Gastroesophageal sphincter (tissue), 4 donors: Measurements from ENCODE around the gene RB1. TPM values are rescaled to one million over a fixed set of nuclear protein-coding genes. Genes with fewer than 3 reads are reported as not detected.

Experiments
- ATAC-seq: fragments of 150-250 bp; one replicate; pipeline ENCODE4 v1.9.1; 2016; ENCODE audit warnings: mild to moderate bottlenecking, moderate library complexity
- H3K27ac ChIP-seq, 4 donors: fragments of 200-600 bp; sonication (generic) in 3 of 4; 1 replicate in 3 of 4; 2 replicates in 1 of 4; pipeline ENCODE4 v1.5.1; 2016 to 2019
- H3K27me3 ChIP-seq: fragments of 200-600 bp; sonication (generic); one replicate; pipeline ENCODE4 v1.5.1; 2019
- H3K36me3 ChIP-seq, 2 donors: fragments of 200-600 bp; sonication (generic); one replicate each; pipeline ENCODE4 v1.5.1; 2019; ENCODE audit warnings: control low read depth in 1 of 2
- H3K4me1 ChIP-seq, 3 donors: fragments of 200-600 bp; sonication (generic); 1 replicate in 2 of 3; 2 replicates in 1 of 3; pipeline ENCODE4 v1.5.1; 2016 to 2019; ENCODE audit warnings: control low read depth in 2 of 3
- H3K4me3 ChIP-seq, 2 donors: fragments of 200-600 bp; sonication (generic); one replicate each; pipeline ENCODE4 v1.5.1; 2019; ENCODE audit warnings: mild to moderate bottlenecking in 1 of 2, moderate library complexity in 1 of 2
- H3K9me3 ChIP-seq, 3 donors: fragments of 200-600 bp; sonication (generic); one replicate each; pipeline ENCODE4 v1.5.1; 2017 to 2019; ENCODE audit warnings: control low read depth in 2 of 3
- CTCF ChIP-seq, 4 experiments: fragments of 200-600 bp in 2 of 4; fragments of 450-650 bp in 2 of 4; sonication (generic) in 1 of 4; IDR thresholded peaks; one replicate each; pipeline ENCODE4 v1.5.1; 2017 to 2019; ENCODE audit warnings: antibody characterized with exemption in 4 of 4, mild to moderate bottlenecking in 2 of 4, moderate library complexity in 2 of 4
- EP300 ChIP-seq: sonication (generic); formaldehyde crosslinking; IDR thresholded peaks from one replicate; pipeline ENCODE4 v1.6.1; 2017; ENCODE audit warnings: antibody characterized with exemption, mild to moderate bottlenecking
- POLR2A ChIP-seq, 2 donors: fragments of 450-650 bp; IDR thresholded peaks; one replicate each; pipeline ENCODE4 v1.6.1; 2017; ENCODE audit warnings: antibody characterized with exemption in 2 of 2, mild to moderate bottlenecking in 2 of 2, moderate library complexity in 1 of 2
- POLR2AphosphoS5 ChIP-seq: sonication (generic); formaldehyde crosslinking; IDR thresholded peaks from one replicate; pipeline ENCODE4 v1.6.1; 2017; ENCODE audit warnings: antibody characterized with exemption
- WGBS, 2 donors: methylation state at CpG; one replicate each; pipeline ENCODE4 v1.1.5; 2018; ENCODE audit warnings: low coverage in 1 of 2; 5-methylcytosine and 5-hydroxymethylcytosine counted together
- total RNA-seq, 4 donors: library from RNA; depleted of rRNA; stranded (reverse); fragments of >200 nt; gene quantifications; one replicate each; pipeline ENCODE4 v1.1.0, GENCODE V29; 2016

The RB1 gene
- total RNA-seq, 4 donors from 2014 or later: 26.5 to 37.2 (median 29.4) TPM

- H3K4me3 ChIP-seq: no peak overlapping the region
- no peaks in the 10 kb centered on the region for H3K9me3 ChIP-seq
- H3K4me1 ChIP-seq: peaks cover 7 to 30% (median 7%) of the 10 kb centered on the region in 3 donors
- peaks cover 7 to 89% of the 10 kb centered on the region in 2 donors for H3K36me3 ChIP-seq
- H3K27ac ChIP-seq: no peak overlapping the region
- H3K27me3 ChIP-seq: no peaks in the 10 kb centered on the region
- ATAC-seq: no peak
- TF ChIP-seq POLR2A (IDR thresholded peaks at IDR 0.05) (no peak), EP300 (no peak), CTCF (IDR thresholded peaks at IDR 0.05) (no peak), POLR2AphosphoS5 (no peak)
- WGBS, 2 donors: 88 to 100% methylated on average over 2 to 3 of the region's 3 CpGs
These were observed 45.1 kb upstream of the RB1 start for GRCh38 chr13:48258430-48258829.

- Histone ChIP-seq H3K4me1 (peaks cover 0 to 8% (median 0%) of the 10 kb centered on the region in 3 donors), H3K36me3 (peaks cover 5 to 100% of the 10 kb centered on the region in 2 donors), H3K27me3 (no peaks in the 10 kb centered on the region), H3K4me3 (no peak overlapping the region), H3K27ac (no peak overlapping the region), H3K9me3 (no peaks in the 10 kb centered on the region)
- no peak for TF ChIP-seq POLR2A (IDR thresholded peaks at IDR 0.05)
- no peak for TF ChIP-seq POLR2AphosphoS5
- TF ChIP-seq EP300: no peak
- TF ChIP-seq CTCF (IDR thresholded peaks at IDR 0.05): no peak
- no peak for ATAC-seq
- WGBS, 2 donors: 80 to 88% methylated on average over 4 of the region's 4 CpGs
These were observed 42.6 kb upstream of the RB1 start for GRCh38 chr13:48260970-48261369.

- TF ChIP-seq CTCF (IDR thresholded peaks at IDR 0.05) (no peak), POLR2A (IDR thresholded peaks at IDR 0.05) (no peak), EP300 (no peak), POLR2AphosphoS5 (no peak)
- no peak overlapping the region for H3K4me3 ChIP-seq
- no peaks in the 10 kb centered on the region for H3K9me3 ChIP-seq
- H3K27me3 ChIP-seq: no peaks in the 10 kb centered on the region
- WGBS, 2 donors: 78 to 100% methylated on average over 1 of the region's 1 CpG
- H3K4me1 ChIP-seq: no peaks in the 10 kb centered on the region
- peaks cover 0 to 80% of the 10 kb centered on the region in 2 donors for H3K36me3 ChIP-seq
- no peak for ATAC-seq
- H3K27ac ChIP-seq: no peak overlapping the region
These were observed 40.4 kb upstream of the RB1 start for GRCh38 chr13:48263196-48263595.

- 94 to 96% methylated on average over 2 of the region's 2 CpGs for WGBS, 2 donors
- Histone ChIP-seq H3K4me1 (no peaks in the 10 kb centered on the region), H3K36me3 (peaks cover 0 to 75% of the 10 kb centered on the region in 2 donors), H3K27ac (no peak overlapping the region), H3K27me3 (no peaks in the 10 kb centered on the region), H3K4me3 (no peak overlapping the region), H3K9me3 (no peaks in the 10 kb centered on the region)
- ATAC-seq: no peak
- no peak for TF ChIP-seq POLR2AphosphoS5
- no peak for TF ChIP-seq EP300
- no peak for TF ChIP-seq CTCF (IDR thresholded peaks at IDR 0.05)
- TF ChIP-seq POLR2A (IDR thresholded peaks at IDR 0.05): no peak
These were observed 39.5 kb upstream of the RB1 start for GRCh38 chr13:48264058-48264457.

- ATAC-seq: no peak
These were observed 38.2 kb upstream of the RB1 start for GRCh38 chr13:48265217-48265815.

More at GRCh38 chr13:48265217-48265815, 38.2 kb upstream of the RB1 start:
- H3K4me3 ChIP-seq: no peak overlapping the region
- no peak for TF ChIP-seq POLR2A (IDR thresholded peaks at IDR 0.05)
- TF ChIP-seq EP300: no peak
- no peak for TF ChIP-seq POLR2AphosphoS5
- no peak for TF ChIP-seq CTCF (IDR thresholded peaks at IDR 0.05)
- 87 to 89% methylated on average over 7 to 8 of the region's 8 CpGs for WGBS, 2 donors
- no peaks in the 10 kb centered on the region for H3K9me3 ChIP-seq
- H3K27ac ChIP-seq: no peak overlapping the region
- peaks cover 0 to 75% of the 10 kb centered on the region in 2 donors for H3K36me3 ChIP-seq
- H3K4me1 ChIP-seq: no peaks in the 10 kb centered on the region
- no peaks in the 10 kb centered on the region for H3K27me3 ChIP-seq
